Measurements from ENCODE around the gene TAS2R31. TPM values are rescaled to one million over a fixed set of nuclear protein-coding genes. Genes with fewer than 3 reads are reported as not detected.

Gene TAS2R31
- total RNA-seq, 1 donor from 2014 or later: not detected

DNA sequence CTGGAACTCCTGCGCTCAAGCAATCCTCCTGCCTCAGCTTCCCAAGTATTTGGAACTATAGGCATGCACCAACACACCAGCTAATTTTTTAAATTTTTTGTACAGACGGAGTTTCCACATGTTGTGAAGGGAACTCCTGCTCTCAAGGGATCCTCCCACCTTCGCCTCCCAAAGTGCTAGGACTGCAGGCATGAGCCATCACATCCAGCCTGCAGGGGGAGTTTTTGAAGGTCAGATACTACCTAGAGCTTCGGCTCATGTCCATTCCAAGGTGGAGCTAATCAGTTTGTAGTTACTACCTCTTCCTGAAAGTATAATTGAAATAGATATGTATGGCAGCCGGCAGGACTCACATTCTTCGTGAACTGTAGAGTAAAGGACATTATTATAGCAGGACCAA lies 5.1 kb downstream of the TAS2R31 start:
- TF ChIP-seq, protein P1, sequence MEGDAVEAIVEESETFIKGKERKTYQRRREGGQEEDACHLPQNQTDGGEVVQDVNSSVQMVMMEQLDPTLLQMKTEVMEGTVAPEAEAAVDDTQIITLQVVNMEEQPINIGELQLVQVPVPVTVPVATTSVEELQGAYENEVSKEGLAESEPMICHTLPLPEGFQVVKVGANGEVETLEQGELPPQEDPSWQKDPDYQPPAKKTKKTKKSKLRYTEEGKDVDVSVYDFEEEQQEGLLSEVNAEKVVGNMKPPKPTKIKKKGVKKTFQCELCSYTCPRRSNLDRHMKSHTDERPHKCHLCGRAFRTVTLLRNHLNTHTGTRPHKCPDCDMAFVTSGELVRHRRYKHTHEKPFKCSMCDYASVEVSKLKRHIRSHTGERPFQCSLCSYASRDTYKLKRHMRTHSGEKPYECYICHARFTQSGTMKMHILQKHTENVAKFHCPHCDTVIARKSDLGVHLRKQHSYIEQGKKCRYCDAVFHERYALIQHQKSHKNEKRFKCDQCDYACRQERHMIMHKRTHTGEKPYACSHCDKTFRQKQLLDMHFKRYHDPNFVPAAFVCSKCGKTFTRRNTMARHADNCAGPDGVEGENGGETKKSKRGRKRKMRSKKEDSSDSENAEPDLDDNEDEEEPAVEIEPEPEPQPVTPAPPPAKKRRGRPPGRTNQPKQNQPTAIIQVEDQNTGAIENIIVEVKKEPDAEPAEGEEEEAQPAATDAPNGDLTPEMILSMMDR (conservative IDR thresholded peaks at IDR 0.05; ENCODE audit: low read depth, low read length): peak; percentile 17
- no peak for DNase-seq (ENCODE audit: low read depth)
- no peak overlapping the region for H3K4me3 ChIP-seq (ENCODE audit: low read depth, low read length)

DNA sequence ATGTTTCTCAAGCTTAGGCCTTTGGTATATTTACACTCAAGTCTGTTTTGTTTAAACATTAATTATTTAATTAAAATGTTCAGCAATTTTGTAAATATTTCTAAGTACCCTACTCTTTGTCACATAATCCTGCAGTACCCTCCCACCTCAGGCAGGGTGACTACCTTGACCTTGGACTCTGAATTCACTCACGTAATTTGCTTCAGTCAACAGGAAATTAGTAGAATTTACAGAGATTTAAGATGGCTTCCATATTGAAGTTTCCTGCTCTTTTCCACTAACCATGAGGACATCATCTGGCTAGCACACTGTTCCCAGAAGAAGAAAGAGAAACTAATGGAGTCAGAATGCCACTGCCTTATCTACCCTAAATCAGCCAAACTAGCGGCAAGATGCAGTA lies 7.8 kb downstream of the TAS2R31 start:
- DNase-seq (ENCODE audit: low read depth): no peak
- no peak overlapping the region for H3K4me3 ChIP-seq (ENCODE audit: low read depth, low read length)
- TF ChIP-seq, protein P1 (conservative IDR thresholded peaks at IDR 0.05; ENCODE audit: low read depth, low read length): no peak

DNA sequence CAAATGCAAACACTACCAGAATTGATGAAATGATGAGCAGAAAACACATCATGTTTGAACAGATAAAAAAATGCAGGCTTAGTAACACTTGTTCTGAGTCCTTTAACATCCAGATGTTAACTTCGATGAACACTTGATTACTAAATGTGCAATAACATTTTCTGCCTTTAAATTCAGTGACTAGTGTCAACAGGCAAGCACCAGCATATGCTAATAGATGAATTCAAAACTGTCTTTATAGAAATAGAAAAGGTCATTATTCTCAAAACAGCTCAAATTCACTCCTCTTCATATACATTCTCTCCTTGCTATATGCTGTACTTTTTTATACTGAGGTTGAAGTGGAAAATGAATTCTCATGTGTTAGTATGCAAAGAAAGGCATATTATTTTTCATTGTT lies 8.7 kb downstream of the TAS2R31 start, which contains the start of gene TAS2R19:
TSS of gene TAS2R19 (minus strand) at position 101 of the 400 bp plus-strand sequence. CDS start at position 52, 49 bp downstream.
- H3K4me3 ChIP-seq (ENCODE audit: low read depth, low read length): no peak within 1 kb of the TSS
- DNase-seq (ENCODE audit: low read depth): no peak
- TF ChIP-seq, protein P1 (conservative IDR thresholded peaks at IDR 0.05; ENCODE audit: low read depth, low read length): no peak

DNA sequence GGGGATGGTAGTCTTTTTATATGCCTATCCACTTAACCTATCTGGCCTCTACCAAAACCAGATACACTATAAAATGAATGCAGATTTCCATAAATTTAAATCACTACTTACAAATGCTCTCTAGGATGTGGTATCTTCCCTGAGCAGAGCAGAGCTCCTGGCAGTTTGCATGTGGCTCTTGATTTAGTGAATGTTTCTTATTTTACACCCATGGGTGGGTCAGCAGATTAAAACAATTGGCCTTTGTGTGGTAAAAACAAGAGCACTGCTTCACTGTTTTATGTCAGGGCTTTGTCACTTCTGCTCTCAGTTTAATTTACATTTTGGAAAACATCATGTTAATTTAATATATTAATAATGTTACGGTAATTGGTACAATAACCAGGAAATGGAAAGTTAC lies 14.3 kb downstream of the TAS2R31 start:
- TF ChIP-seq, protein P1 (conservative IDR thresholded peaks at IDR 0.05; ENCODE audit: low read depth, low read length): no peak
- no peak for DNase-seq (ENCODE audit: low read depth)
- no peak overlapping the region for H3K4me3 ChIP-seq (ENCODE audit: low read depth, low read length)

DNA sequence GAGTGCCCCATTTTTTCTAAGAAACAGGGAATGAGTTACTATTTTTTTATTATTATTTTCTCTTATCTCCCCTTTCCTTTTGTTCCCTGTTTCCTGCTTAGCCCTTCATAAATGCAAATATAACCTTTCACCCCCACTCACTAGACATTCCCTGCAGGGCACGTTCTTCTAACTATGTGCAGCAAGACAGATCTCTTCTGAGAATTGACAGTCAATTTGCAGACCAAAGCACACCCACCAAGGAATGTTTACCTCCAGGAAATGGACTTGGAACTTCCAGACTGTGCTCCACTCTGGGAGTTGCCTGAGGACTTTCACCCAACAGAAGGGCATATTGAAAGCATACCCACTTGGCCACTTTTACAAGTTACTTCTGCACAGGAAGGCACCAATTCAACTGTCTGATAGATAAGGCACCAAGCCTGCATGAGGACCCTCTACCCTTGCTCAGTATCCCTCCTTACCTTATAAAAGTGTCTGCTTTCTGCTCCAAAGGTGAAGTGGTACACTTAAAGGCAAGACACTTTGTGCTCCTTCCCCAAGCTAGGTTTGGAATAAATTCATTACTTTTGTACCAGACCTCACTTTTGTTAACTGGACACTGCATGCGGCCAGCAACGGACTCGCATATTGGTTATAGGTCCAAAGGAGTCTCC lies 15.3 kb downstream of the TAS2R31 start:
- DNase-seq (ENCODE audit: low read depth): no peak
- TF ChIP-seq, protein P1 (conservative IDR thresholded peaks at IDR 0.05; ENCODE audit: low read depth, low read length): no peak
- no peak overlapping the region for H3K4me3 ChIP-seq (ENCODE audit: low read depth, low read length)

DNA sequence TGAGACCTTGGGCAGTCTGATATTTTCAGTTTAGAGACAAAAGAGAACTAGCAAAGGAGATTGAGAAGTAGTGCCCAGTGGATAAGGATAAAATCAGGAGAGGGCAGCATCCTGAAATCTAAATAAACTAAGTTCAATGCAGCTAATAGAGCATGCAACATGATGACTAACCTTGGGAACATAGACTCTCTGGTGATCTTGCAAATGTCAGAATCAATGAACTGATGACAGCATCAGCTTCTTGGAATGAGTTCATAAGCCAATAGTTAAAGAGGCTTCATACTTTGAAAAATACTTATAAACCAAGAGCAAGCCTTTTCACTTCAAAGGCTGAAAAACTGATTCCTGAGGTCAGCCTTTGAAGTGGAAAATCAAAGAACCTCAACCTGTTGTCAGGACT lies 17.0 kb downstream of the TAS2R31 start:
- H3K4me3 ChIP-seq (ENCODE audit: low read depth, low read length): no peak overlapping the region
- DNase-seq (ENCODE audit: low read depth): peak; percentile 52
- TF ChIP-seq, protein P1 (conservative IDR thresholded peaks at IDR 0.05; ENCODE audit: low read depth, low read length): no peak

DNA sequence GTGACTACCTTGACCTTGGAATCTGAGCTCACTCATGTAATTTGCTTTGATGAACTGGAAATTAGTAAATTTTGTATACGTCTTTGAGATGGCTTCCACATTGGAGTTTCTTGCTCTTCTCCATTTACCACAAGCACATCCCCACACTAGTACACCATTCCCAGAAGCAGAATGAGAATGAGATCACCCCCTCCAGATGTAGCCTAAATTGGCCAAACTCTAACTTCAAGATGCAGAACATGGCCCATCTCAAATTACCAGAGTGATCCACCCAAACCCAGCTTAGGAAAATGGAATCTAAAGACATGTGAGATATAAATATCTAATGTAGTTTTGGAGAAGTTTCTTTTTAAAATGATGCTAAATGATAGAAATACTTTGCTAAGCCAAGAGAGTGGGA lies 23.6 kb downstream of the TAS2R31 start:
- no peak for DNase-seq (ENCODE audit: low read depth)
- no peak overlapping the region for H3K4me3 ChIP-seq (ENCODE audit: low read depth, low read length)
- TF ChIP-seq, protein P1 (conservative IDR thresholded peaks at IDR 0.05; ENCODE audit: low read depth, low read length): no peak
